ENCODE measurements around the gene ATRN.
"Not testable (repeated sequence)": the region's sequence is repeated elsewhere in the genome, so short reads cannot be mapped to it uniquely, and the experiment has no call there.

The ATRN gene

GRCh38 chr20:3515379-3516170 lies 44.8 kb downstream of the ATRN start:
- Histone ChIP-seq H3K79me2 (ENCODE audit: insufficient read depth, low read length) (no peaks in the 10 kb centered on the region), H3K9ac (ENCODE audit: low read depth, low read length) (no peak overlapping the region), H3K4me3 (ENCODE audit: low read depth in 1 of 2, low read length in 2 of 2) (no peak overlapping the region), H2AFZ (ENCODE audit: low read depth, low read length) (no peak overlapping the region), H3K27ac (ENCODE audit: low read length) (no peak overlapping the region), H3K36me3 (ENCODE audit: insufficient read depth, low read length) (no peaks in the 10 kb centered on the region), H3K27me3 (ENCODE audit: insufficient read depth, low read length, poor library complexity) (no peaks in the 10 kb centered on the region), H3K4me1 (ENCODE audit: insufficient read depth, low read length) (no peaks in the 10 kb centered on the region), H3K4me2 (ENCODE audit: insufficient read depth, low read length) (no peak overlapping the region), H3K9me3 (ENCODE audit: insufficient read depth, low read length, severe bottlenecking) (peaks cover 2% of the 10 kb centered on the region), H4K20me1 (ENCODE audit: insufficient read depth, low read length) (no peaks in the 10 kb centered on the region)
- ATAC-seq (ENCODE audit: insufficient read depth, low read depth) (no peak), DNase-seq (no peak)
- TF ChIP-seq CTCF (IDR thresholded peaks at IDR 0.05; ENCODE audit: borderline replicate concordance, extremely low read depth, low read length, poor library complexity, severe bottlenecking): no peak
- TF ChIP-seq EZH2 (IDR thresholded peaks at IDR 0.05; ENCODE audit: borderline replicate concordance, low read depth, low read length, severe bottlenecking): no peak

GRCh38 chr20:3521852-3522740 lies 51.3 kb downstream of the ATRN start:
- DNase-seq: no peak
- no peaks in the 10 kb centered on the region for H3K36me3 ChIP-seq (ENCODE audit: insufficient read depth, low read length)
- H2AFZ ChIP-seq (ENCODE audit: low read depth, low read length): no peak overlapping the region
- no peak overlapping the region for H3K4me2 ChIP-seq (ENCODE audit: insufficient read depth, low read length)
- H3K27me3 ChIP-seq (ENCODE audit: insufficient read depth, low read length, poor library complexity): no peaks in the 10 kb centered on the region
- TF ChIP-seq CTCF (IDR thresholded peaks at IDR 0.05; ENCODE audit: borderline replicate concordance, extremely low read depth, low read length, poor library complexity, severe bottlenecking) (no peak), EZH2 (IDR thresholded peaks at IDR 0.05; ENCODE audit: borderline replicate concordance, low read depth, low read length, severe bottlenecking) (no peak)
- H3K4me1 ChIP-seq (ENCODE audit: insufficient read depth, low read length): no peaks in the 10 kb centered on the region
- no peak for ATAC-seq (ENCODE audit: insufficient read depth, low read depth)
- no peak overlapping the region for H3K27ac ChIP-seq (ENCODE audit: low read length)
- H3K9me3 ChIP-seq (ENCODE audit: insufficient read depth, low read length, severe bottlenecking): no peaks in the 10 kb centered on the region
- no peaks in the 10 kb centered on the region for H4K20me1 ChIP-seq (ENCODE audit: insufficient read depth, low read length)
- no peak overlapping the region for H3K9ac ChIP-seq (ENCODE audit: low read depth, low read length)
- H3K79me2 ChIP-seq (ENCODE audit: insufficient read depth, low read length): no peaks in the 10 kb centered on the region
- H3K4me3 ChIP-seq (ENCODE audit: low read depth in 1 of 2, low read length in 2 of 2): no peak overlapping the region

GRCh38 chr20:3524696-3525095 lies 53.9 kb downstream of the ATRN start:
- not testable (repeated sequence) for H3K79me2 ChIP-seq (ENCODE audit: insufficient read depth, low read length); H3K4me2 ChIP-seq (ENCODE audit: insufficient read depth, low read length); H3K9me3 ChIP-seq (ENCODE audit: insufficient read depth, low read length, severe bottlenecking); DNase-seq; H3K27me3 ChIP-seq (ENCODE audit: insufficient read depth, low read length, poor library complexity); H3K4me3 ChIP-seq (ENCODE audit: low read depth in 1 of 2, low read length in 2 of 2); ATAC-seq (ENCODE audit: insufficient read depth, low read depth); H4K20me1 ChIP-seq (ENCODE audit: insufficient read depth, low read length); H3K27ac ChIP-seq (ENCODE audit: low read length); H3K4me1 ChIP-seq (ENCODE audit: insufficient read depth, low read length); H3K36me3 ChIP-seq (ENCODE audit: insufficient read depth, low read length); H2AFZ ChIP-seq (ENCODE audit: low read depth, low read length); H3K9ac ChIP-seq (ENCODE audit: low read depth, low read length)

GRCh38 chr20:3532089-3532615 lies 61.3 kb downstream of the ATRN start:
- Histone ChIP-seq H4K20me1 (ENCODE audit: insufficient read depth, low read length) (no peaks in the 10 kb centered on the region), H3K4me2 (ENCODE audit: insufficient read depth, low read length) (no peak overlapping the region), H3K4me1 (ENCODE audit: insufficient read depth, low read length) (no peaks in the 10 kb centered on the region), H3K36me3 (ENCODE audit: insufficient read depth, low read length) (no peaks in the 10 kb centered on the region), H3K27me3 (ENCODE audit: insufficient read depth, low read length, poor library complexity) (no peaks in the 10 kb centered on the region), H3K4me3 (ENCODE audit: low read depth in 1 of 2, low read length in 2 of 2) (no peak overlapping the region), H3K79me2 (ENCODE audit: insufficient read depth, low read length) (no peaks in the 10 kb centered on the region), H3K27ac (ENCODE audit: low read length) (no peak overlapping the region), H2AFZ (ENCODE audit: low read depth, low read length) (no peak overlapping the region), H3K9me3 (ENCODE audit: insufficient read depth, low read length, severe bottlenecking) (no peaks in the 10 kb centered on the region), H3K9ac (ENCODE audit: low read depth, low read length) (no peak overlapping the region)
- ATAC-seq (ENCODE audit: insufficient read depth, low read depth) (no peak), DNase-seq (no peak)
- no peak for TF ChIP-seq CTCF (IDR thresholded peaks at IDR 0.05; ENCODE audit: borderline replicate concordance, extremely low read depth, low read length, poor library complexity, severe bottlenecking)
- no peak for TF ChIP-seq EZH2 (IDR thresholded peaks at IDR 0.05; ENCODE audit: borderline replicate concordance, low read depth, low read length, severe bottlenecking)

- H3K9me3 ChIP-seq (ENCODE audit: insufficient read depth, low read length, severe bottlenecking); DNase-seq; ATAC-seq (ENCODE audit: insufficient read depth, low read depth); H4K20me1 ChIP-seq (ENCODE audit: insufficient read depth, low read length); H3K4me1 ChIP-seq (ENCODE audit: insufficient read depth, low read length); H3K79me2 ChIP-seq (ENCODE audit: insufficient read depth, low read length); H3K9ac ChIP-seq (ENCODE audit: low read depth, low read length); H3K4me2 ChIP-seq (ENCODE audit: insufficient read depth, low read length); H3K36me3 ChIP-seq (ENCODE audit: insufficient read depth, low read length); H2AFZ ChIP-seq (ENCODE audit: low read depth, low read length); H3K4me3 ChIP-seq (ENCODE audit: low read depth in 1 of 2, low read length in 2 of 2); H3K27ac ChIP-seq (ENCODE audit: low read length); H3K27me3 ChIP-seq (ENCODE audit: insufficient read depth, low read length, poor library complexity): not testable (repeated sequence)
Measured at GRCh38 chr20:3537733-3538132, 66.9 kb downstream of the ATRN start.
